Small intestine (tissue), 7 donors: ENCODE data around the gene JMJD1C. TPM values are rescaled to one million over a fixed set of nuclear protein-coding genes. Genes with fewer than 3 reads are reported as not detected.

Source experiments
- DNase-seq, 2 donors: peaks; one replicate each; pipeline versions ENCODE4 v3.0.0 to v3.0.0-alpha.2; 2013
- FAIRE-seq: peaks from 2 replicates; lab custom pipeline; 2012; peaks lifted over from hg19 to GRCh38; lab: Jason Lieb, UNC
- H3K27ac ChIP-seq, 3 donors: one replicate each; pipeline ENCODE4 v1.5.1; 2013; ENCODE audit warnings: low read length in 2 of 3, mild to moderate bottlenecking in 2 of 3, control low read depth in 1 of 3, inconsistent platforms in 1 of 3, low read depth in 1 of 3, moderate library complexity in 1 of 3
- H3K27me3 ChIP-seq, 3 donors: one replicate each; pipeline ENCODE4 v1.6.1; 2013; ENCODE audit warnings: low read length in 3 of 3, inconsistent platforms in 1 of 3; ENCODE audit not compliant: control insufficient read depth in 3 of 3, insufficient read depth in 3 of 3
- H3K36me3 ChIP-seq, 3 donors: one replicate each; pipeline ENCODE4 v1.6.1; 2013; ENCODE audit warnings: low read length in 3 of 3, inconsistent platforms in 1 of 3, low read depth in 1 of 3, mild to moderate bottlenecking in 1 of 3, moderate library complexity in 1 of 3; ENCODE audit not compliant: control insufficient read depth in 3 of 3, insufficient read depth in 2 of 3
- H3K4me1 ChIP-seq, 3 donors: one replicate each; pipeline ENCODE4 v1.6.1; 2013; ENCODE audit warnings: low read length in 2 of 3, inconsistent platforms in 1 of 3, low read depth in 1 of 3, mild to moderate bottlenecking in 1 of 3, moderate library complexity in 1 of 3; ENCODE audit not compliant: control insufficient read depth in 3 of 3, insufficient read depth in 2 of 3
- H3K4me3 ChIP-seq, 3 donors: one replicate each; pipeline ENCODE4 v1.5.1; 2013; ENCODE audit warnings: low read length in 3 of 3, control low read depth in 1 of 3, inconsistent platforms in 1 of 3, low read depth in 1 of 3, mild to moderate bottlenecking in 1 of 3, moderate library complexity in 1 of 3
- H3K9me3 ChIP-seq, 2 donors: one replicate each; pipeline ENCODE4 v1.6.1; 2013; ENCODE audit warnings: low read depth in 1 of 2, low read length in 1 of 2; ENCODE audit not compliant: control insufficient read depth in 2 of 2, insufficient read depth in 1 of 2
- WGBS, 3 donors: extraction: QIAGEN DNeasy Blood & Tissue Kit; methylation state at CpG; one replicate each; pipeline ENCODE4 v1.1.7; 2013; 5-methylcytosine and 5-hydroxymethylcytosine counted together
- polyA plus RNA-seq, 4 donors: library from polyadenylated mRNA; stranded (reverse) in 3 of 4; unstranded in 1 of 4; fragments of 200-250 nt in 3 of 4; fragments of 120-200 nt in 1 of 4; gene quantifications; one replicate each; pipeline versions ENCODE4 v1.2.1 to v1.2.3, GENCODE V29; 2013
- donor health status: healthy with polysubstance abuse.
- donor health status: control.
- donor health status: control.
- donor health status: Bipolar disorder and iron deficiency.
- donor health status: healthy.

JMJD1C gene
- polyA plus RNA-seq, 4 donors = 22.4 to 108 (median 39.1) TPM

GRCh38 chr10:63256009-63256773 is 209.6 kb downstream of the JMJD1C start:
- 37 to 60% (median 59%) methylated on average over 3 of the region's 3 CpGs for WGBS, 3 donors
- Histone ChIP-seq H3K27me3 (no peaks in the 10 kb centered on the region), H3K4me1 (peaks cover 7 to 22% (median 16%) of the 10 kb centered on the region in 3 donors), H3K36me3 (peaks cover 0 to 19% (median 0%) of the 10 kb centered on the region in 3 donors), H3K27ac (peak overlapping the region in 1 of 3 donors; percentile 41), H3K9me3 (no peaks in the 10 kb centered on the region), H3K4me3 (no peak overlapping the region)
- DNase-seq (no peak), FAIRE-seq (no peak)

GRCh38 chr10:63255316-63255715 is 210.5 kb downstream of the JMJD1C start:
- Histone ChIP-seq H3K27me3 (no peaks in the 10 kb centered on the region), H3K27ac (no peak overlapping the region), H3K9me3 (no peaks in the 10 kb centered on the region), H3K4me3 (no peak overlapping the region), H3K36me3 (peaks cover 0 to 13% (median 0%) of the 10 kb centered on the region in 3 donors), H3K4me1 (peaks cover 4 to 16% (median 16%) of the 10 kb centered on the region in 3 donors)
- FAIRE-seq = no peak
- no peak for DNase-seq
- 79 to 82% (median 81%) methylated on average over 4 of the region's 4 CpGs for WGBS, 3 donors

- no peaks in the 10 kb centered on the region for H3K27me3 ChIP-seq
- 90 to 96% (median 95%) methylated on average over 4 of the region's 4 CpGs for WGBS, 3 donors
- no peak for FAIRE-seq
- H3K4me3 ChIP-seq = no peak overlapping the region
- H3K4me1 ChIP-seq = peaks cover 2 to 7% (median 4%) of the 10 kb centered on the region in 3 donors
- H3K9me3 ChIP-seq = no peaks in the 10 kb centered on the region
- H3K36me3 ChIP-seq = peaks cover 0 to 25% (median 0%) of the 10 kb centered on the region in 3 donors
- DNase-seq = no peak
- no peak overlapping the region for H3K27ac ChIP-seq
Observed at GRCh38 chr10:63253040-63253439, 212.7 kb downstream of the JMJD1C start.

GRCh38 chr10:63252095-63252762 is 213.5 kb downstream of the JMJD1C start:
- peak in 1 of 2 donors; percentile 26 for DNase-seq
- peaks cover 1 to 4% (median 2%) of the 10 kb centered on the region in 3 donors for H3K4me1 ChIP-seq

GRCh38 chr10:63250032-63250431 is 215.7 kb downstream of the JMJD1C start:
- Histone ChIP-seq H3K4me3 (no peak overlapping the region), H3K27me3 (no peaks in the 10 kb centered on the region), H3K9me3 (peaks cover 0 to 6% of the 10 kb centered on the region in 2 donors), H3K36me3 (peaks cover 0 to 31% (median 0%) of the 10 kb centered on the region in 3 donors), H3K27ac (no peak overlapping the region), H3K4me1 (peaks cover 0 to 4% (median 2%) of the 10 kb centered on the region in 3 donors)
- FAIRE-seq (no peak), DNase-seq (no peak)
- WGBS, 3 donors = 87 to 88% (median 88%) methylated on average over 2 of the region's 2 CpGs

More at GRCh38 chr10:63252095-63252762, 213.5 kb downstream of the JMJD1C start:
- Histone ChIP-seq H3K36me3 (peaks cover 0 to 30% (median 0%) of the 10 kb centered on the region in 3 donors), H3K27me3 (no peaks in the 10 kb centered on the region), H3K9me3 (no peaks in the 10 kb centered on the region), H3K4me3 (no peak overlapping the region), H3K27ac (no peak overlapping the region)
- no peak for FAIRE-seq

- FAIRE-seq = no peak
- Histone ChIP-seq H3K4me1 (peaks cover 0 to 4% (median 3%) of the 10 kb centered on the region in 3 donors), H3K27me3 (no peaks in the 10 kb centered on the region), H3K27ac (no peak overlapping the region), H3K9me3 (peaks cover 0 to 6% of the 10 kb centered on the region in 2 donors), H3K4me3 (no peak overlapping the region), H3K36me3 (peaks cover 0 to 28% (median 0%) of the 10 kb centered on the region in 3 donors)
- no peak for DNase-seq
- WGBS, 3 donors = 95 to 96% (median 95%) methylated on average over 4 of the region's 4 CpGs
Observed at GRCh38 chr10:63247771-63248170, 218.0 kb downstream of the JMJD1C start.

- H3K27ac ChIP-seq = no peak overlapping the region
- 93 to 97% (median 93%) methylated on average over 3 of the region's 3 CpGs for WGBS, 3 donors
- H3K9me3 ChIP-seq = peaks cover 0 to 6% of the 10 kb centered on the region in 2 donors
- peaks cover 0 to 29% (median 0%) of the 10 kb centered on the region in 3 donors for H3K36me3 ChIP-seq
- no peak overlapping the region for H3K4me3 ChIP-seq
- FAIRE-seq (no peak), DNase-seq (no peak)
- H3K27me3 ChIP-seq = no peaks in the 10 kb centered on the region
- H3K4me1 ChIP-seq = peaks cover 0 to 3% (median 0%) of the 10 kb centered on the region in 3 donors
Observed at GRCh38 chr10:63246356-63246755, 219.4 kb downstream of the JMJD1C start.

GRCh38 chr10:63241841-63242281 is 223.9 kb downstream of the JMJD1C start:
- DNase-seq (no peak), FAIRE-seq (no peak)
- Histone ChIP-seq H3K4me1 (peaks cover 4 to 14% (median 5%) of the 10 kb centered on the region in 3 donors), H3K4me3 (no peak overlapping the region), H3K9me3 (peaks cover 0 to 6% of the 10 kb centered on the region in 2 donors), H3K27ac (no peak overlapping the region), H3K27me3 (no peaks in the 10 kb centered on the region), H3K36me3 (peaks cover 0 to 16% (median 0%) of the 10 kb centered on the region in 3 donors)
- WGBS, 3 donors = 41 to 59% (median 52%) methylated on average over 2 of the region's 2 CpGs
